Measurements from ENCODE around the gene ERRFI1.

DNA sequence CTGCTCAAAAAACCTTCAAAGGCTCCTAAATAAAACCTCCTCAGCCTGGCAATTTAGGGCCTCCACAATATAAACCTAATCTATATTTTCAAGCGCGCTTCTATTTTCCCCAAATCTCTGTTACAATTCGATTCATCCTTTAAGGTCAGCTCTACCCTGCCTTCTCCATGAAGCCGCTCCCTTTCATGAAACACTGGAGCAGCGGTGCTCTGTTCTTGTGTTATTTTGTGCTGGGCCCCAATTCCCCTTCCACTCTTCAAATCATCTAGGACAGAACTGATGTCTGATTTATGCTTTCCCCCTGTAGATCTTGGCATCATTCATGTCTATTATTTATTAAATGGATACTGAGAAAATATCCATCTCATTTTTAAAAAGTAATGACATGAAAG lies 6.9 kb downstream of the ERRFI1 start:
- TF ChIP-seq ZNF274 (IDR thresholded peaks at IDR 0.05; ENCODE audit: low read depth, low read length): no peak
- no peak for TF ChIP-seq YY1 (IDR thresholded peaks at IDR 0.05; ENCODE audit: insufficient read depth, insufficient read length)
- TF ChIP-seq SUZ12 (IDR thresholded peaks at IDR 0.05; ENCODE audit: extremely low read depth, insufficient read depth, insufficient read length): no peak

Measured in NT2/D1 (cell line).